Cardiac fibroblast (primary cell): Measurements from ENCODE around the gene RARA.

Source experiments
- DNase-seq, 2 donors: peaks; one replicate each; pipeline versions ENCODE4 v3.0.0 to v3.0.0-alpha.2; 2010; ENCODE audit warnings: low read depth in 2 of 2
- H3K4me3 ChIP-seq, 2 donors: replicated peaks in 1 of 2; 1 replicate in 1 of 2; 2 replicates in 1 of 2; pipeline ENCODE4 v1.5.1; 2011; ENCODE audit warnings: low read depth in 2 of 2, low read length in 2 of 2, mild to moderate bottlenecking in 2 of 2, moderate library complexity in 1 of 2
- TF ChIP-seq, protein P1 (sequence below): IDR thresholded peaks from one replicate; pipeline ENCODE4 v1.5.1; 2011; ENCODE audit warnings: low read depth, mild to moderate bottlenecking, low read length, inconsistent platforms

RARA gene

DNA sequence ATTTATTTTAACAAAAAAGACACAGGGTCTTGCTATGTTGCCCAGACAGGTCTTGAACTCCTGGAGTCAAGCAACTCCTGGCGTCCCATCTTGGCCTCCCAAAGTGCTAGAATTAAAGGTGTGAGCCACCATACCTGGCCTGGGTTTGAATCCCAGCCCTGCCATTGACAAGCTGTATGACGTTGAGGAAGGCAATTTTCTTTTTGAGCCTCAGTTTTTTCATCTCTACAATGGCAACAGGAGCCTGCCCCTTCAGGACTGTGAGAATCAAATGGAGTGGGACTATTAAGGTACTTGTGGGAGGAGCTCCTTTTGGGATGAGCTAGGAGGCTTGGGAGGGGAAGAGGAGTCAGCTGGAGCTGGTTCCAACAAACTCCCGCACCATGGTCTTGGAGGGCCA is 6.2 kb downstream of the RARA start:
- TF ChIP-seq, protein P1, sequence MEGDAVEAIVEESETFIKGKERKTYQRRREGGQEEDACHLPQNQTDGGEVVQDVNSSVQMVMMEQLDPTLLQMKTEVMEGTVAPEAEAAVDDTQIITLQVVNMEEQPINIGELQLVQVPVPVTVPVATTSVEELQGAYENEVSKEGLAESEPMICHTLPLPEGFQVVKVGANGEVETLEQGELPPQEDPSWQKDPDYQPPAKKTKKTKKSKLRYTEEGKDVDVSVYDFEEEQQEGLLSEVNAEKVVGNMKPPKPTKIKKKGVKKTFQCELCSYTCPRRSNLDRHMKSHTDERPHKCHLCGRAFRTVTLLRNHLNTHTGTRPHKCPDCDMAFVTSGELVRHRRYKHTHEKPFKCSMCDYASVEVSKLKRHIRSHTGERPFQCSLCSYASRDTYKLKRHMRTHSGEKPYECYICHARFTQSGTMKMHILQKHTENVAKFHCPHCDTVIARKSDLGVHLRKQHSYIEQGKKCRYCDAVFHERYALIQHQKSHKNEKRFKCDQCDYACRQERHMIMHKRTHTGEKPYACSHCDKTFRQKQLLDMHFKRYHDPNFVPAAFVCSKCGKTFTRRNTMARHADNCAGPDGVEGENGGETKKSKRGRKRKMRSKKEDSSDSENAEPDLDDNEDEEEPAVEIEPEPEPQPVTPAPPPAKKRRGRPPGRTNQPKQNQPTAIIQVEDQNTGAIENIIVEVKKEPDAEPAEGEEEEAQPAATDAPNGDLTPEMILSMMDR, result no peak
- no peak overlapping the region for H3K4me3 ChIP-seq
- no peak for DNase-seq

DNA sequence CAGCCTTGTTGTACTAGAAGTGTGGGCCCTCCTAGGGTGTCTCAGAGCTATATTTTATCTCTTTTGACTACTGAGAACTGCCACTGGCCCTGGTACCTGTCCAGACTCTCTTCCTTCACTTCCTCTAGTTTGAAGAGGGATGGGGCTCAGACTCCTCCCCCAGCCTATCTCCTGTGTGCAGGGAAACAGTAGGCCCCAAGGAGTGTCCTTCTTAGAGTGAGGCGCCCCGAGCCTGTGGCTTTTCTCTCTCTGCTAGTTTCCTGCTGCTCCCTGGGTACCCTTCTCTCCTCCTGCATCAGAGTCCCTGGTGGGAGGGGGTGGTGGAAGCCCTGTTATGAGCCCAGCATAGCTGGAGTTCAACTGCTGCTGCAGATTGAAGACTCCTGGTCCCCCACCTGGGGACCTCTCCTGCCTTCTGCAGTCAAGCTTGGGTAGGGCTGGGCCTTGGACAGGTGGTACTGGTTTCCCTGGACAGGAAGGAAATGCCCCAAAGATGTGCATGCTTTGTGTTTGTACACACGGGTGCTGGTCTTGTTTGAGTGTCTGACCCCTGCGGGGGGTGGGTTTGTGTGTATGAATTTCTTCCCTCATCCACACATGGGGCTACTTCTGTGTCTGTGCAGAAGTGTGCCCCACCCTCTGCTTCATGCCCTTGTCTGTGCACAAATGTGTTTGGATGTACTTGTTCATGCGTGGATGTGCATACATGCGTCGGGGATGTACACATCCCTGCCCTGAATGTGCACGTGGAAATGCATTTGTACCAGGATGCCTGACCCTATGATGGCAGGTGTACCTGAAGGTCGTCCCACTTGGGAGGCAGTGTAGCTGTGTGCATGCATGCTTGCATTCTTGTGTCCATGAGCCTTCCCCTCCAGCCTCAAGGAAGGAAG is 6.9 kb downstream of the RARA start:
- H3K4me3 ChIP-seq, result peak overlapping the region in 1 of 2 donors; percentile 97
- DNase-seq, result no peak
- TF ChIP-seq, protein P1, result no peak

DNA sequence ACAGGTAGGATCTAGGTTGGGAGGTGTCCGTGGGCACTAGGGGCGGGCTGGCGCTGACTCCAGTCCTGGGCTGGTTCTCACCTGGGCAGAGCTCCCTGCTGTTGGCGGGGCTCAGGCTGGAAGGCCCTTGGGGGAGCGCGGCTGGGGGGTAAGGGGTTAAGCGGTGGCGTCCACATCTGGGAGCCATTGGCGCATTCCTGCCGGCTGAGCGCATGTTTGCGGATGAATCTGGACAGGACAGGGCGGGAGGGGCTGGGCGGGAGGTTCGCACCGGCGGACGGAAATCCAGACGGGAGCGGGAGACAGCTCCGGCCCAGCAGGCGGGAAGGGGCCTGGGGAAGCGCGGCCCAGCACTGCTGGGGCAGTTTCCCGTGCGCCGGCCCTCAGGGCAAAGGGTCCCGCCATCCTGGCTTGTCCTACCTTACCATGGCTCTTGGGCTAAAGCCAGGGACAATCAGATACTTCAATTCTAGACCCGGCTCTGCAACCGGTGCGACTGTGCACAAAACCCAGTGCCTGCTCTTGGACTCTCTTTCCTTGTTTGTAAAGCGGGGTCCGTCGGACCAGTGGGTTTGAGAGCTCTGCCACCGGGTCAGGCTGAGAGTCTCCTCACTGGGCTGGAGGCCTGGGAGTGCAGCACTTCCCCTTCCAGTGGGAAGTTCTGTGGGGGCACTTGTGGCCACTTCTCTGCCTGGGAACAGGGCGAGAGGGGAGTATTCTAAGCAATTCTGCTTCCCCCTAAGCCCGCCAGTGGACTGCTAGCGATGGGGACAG is 7.8 kb downstream of the RARA start:
- TF ChIP-seq, protein P1, result no peak
- peak overlapping the region; percentile 15 to 97 for H3K4me3 ChIP-seq
- DNase-seq, result peak; percentile 75 to 85

DNA sequence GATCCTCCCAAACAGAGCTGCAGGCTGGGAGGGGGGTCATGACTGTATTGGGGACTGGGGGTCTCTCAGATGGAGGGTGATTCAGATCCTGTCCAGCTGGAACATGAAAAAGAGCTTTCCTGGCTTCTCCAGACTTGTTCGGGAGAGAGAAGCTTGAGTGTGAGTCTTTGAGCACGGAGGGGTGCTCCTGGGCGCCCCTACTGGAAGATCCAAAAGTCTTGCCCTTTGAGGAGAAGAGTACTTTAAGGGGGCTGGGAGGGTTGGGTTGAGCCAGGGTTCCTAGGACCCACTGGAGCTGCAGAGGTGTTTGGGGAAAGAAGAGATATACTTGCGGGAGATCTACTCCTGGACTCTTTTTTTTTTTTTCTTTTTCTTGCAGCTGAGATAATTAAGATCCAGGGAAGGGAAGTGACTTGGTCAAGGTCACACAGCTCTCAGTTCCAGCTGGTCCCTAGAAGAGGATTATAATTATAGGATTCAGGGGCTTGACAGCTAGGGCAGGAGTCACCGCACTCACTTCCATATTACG is 8.4 kb downstream of the RARA start:
- DNase-seq, result peak; percentile 79 to 81
- TF ChIP-seq, protein P1, result peak; percentile 77
- peak overlapping the region; percentile 94 to 97 for H3K4me3 ChIP-seq

DNA sequence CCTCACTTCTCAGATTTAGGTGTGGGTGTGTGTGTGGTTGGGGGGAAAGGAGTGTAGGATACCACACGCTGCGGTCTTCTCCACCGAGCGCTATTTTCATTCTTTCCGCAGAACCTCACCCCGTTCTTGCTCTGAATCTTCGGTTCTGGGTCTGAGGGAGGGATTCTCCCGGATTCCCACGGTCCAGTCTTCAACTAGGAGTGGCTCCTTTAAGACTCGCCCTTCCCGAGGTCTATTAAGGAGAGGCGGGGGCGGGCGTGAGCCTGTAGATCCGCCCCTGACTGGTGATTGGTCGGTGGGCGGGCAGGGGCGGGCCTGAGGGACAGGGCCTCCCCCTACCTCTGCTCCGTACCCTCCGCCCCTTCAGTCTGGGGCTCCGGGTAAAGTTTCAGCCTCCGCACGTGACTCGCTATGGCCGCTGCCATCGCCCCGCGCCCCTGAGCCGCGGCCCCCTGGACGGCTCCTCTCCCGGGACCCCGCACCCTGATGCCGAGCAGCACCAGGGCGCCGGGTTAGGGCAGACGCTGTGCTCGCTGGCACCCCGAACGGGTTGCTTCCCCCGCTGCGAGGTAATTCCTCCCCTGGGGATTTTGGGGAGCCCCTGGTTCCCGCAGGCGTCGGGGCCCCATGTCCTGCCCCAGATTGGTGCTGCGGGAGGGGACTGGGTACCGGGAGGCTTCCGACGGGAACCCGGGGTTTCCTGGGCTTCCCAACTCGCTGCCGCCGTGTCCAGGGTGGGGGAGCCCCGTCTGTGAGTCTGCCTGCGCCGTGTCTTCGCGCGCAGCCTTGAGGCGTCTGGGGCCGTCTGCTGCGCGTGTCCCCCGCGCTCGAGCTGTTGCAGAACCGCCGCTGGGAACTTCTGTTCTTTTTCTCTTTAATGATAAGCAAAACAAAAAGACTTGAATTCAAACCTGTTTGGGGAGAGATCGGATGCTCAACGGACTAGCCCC is 9.2 kb downstream of the RARA start:
- TF ChIP-seq, protein P1, result no peak
- peak overlapping the region; percentile 94 to 97 for H3K4me3 ChIP-seq
- peak; percentile 96 to 98 for DNase-seq
